ENCODE measurements around the gene CLTA.

The CLTA gene

GRCh38 chr9:36190388-36191289 lies at the start of gene CLTA:
CLTA (plus strand) TSS chr9:36190921; CDS start chr9:36191057, 136 bp downstream.
- DNase-seq (ENCODE audit: low spot score) = peak; percentile 99
- TF ChIP-seq CTCF (IDR thresholded peaks at IDR 0.05; ENCODE audit: extremely low read depth, insufficient read depth, missing control alignments) = peak; percentile 45
- in situ Hi-C loops (cut with MboI; ENCODE audit: low pct_unique_long_range_greater_than_20kb, low sequenced_read_pairs, unreplicated experiment) = no loop called here

- no peak for DNase-seq (ENCODE audit: low spot score)
- TF ChIP-seq CTCF (IDR thresholded peaks at IDR 0.05; ENCODE audit: extremely low read depth, insufficient read depth, missing control alignments) = no peak
- in situ Hi-C loops (cut with MboI; ENCODE audit: low pct_unique_long_range_greater_than_20kb, low sequenced_read_pairs, unreplicated experiment) = no loop called here
These were observed 49.4 kb upstream of the CLTA start for GRCh38 chr9:36141288-36141687.

- TF ChIP-seq CTCF (IDR thresholded peaks at IDR 0.05; ENCODE audit: extremely low read depth, insufficient read depth, missing control alignments) = no peak
- DNase-seq (ENCODE audit: low spot score) = no peak
- in situ Hi-C loops (cut with MboI; ENCODE audit: low pct_unique_long_range_greater_than_20kb, low sequenced_read_pairs, unreplicated experiment) = no loop called here
These were observed 49.0 kb upstream of the CLTA start for GRCh38 chr9:36141761-36142160.

- in situ Hi-C loops (cut with MboI; ENCODE audit: low pct_unique_long_range_greater_than_20kb, low sequenced_read_pairs, unreplicated experiment) = no loop called here
- no peak for TF ChIP-seq CTCF (IDR thresholded peaks at IDR 0.05; ENCODE audit: extremely low read depth, insufficient read depth, missing control alignments)
- no peak for DNase-seq (ENCODE audit: low spot score)
These were observed 48.0 kb upstream of the CLTA start for GRCh38 chr9:36142510-36143244.

GRCh38 chr9:36143245-36143641 lies 47.5 kb upstream of the CLTA start:
- DNase-seq (ENCODE audit: low spot score) = no peak
- in situ Hi-C loops (cut with MboI; ENCODE audit: low pct_unique_long_range_greater_than_20kb, low sequenced_read_pairs, unreplicated experiment) = no loop called here

More at GRCh38 chr9:36143245-36143641, 47.5 kb upstream of the CLTA start:
- no peak for TF ChIP-seq CTCF (IDR thresholded peaks at IDR 0.05; ENCODE audit: extremely low read depth, insufficient read depth, missing control alignments)
